Stimulated activated CD8-positive, alpha-beta memory T cell treated with anti-CD3 and anti-CD28 coated beads, Interleukin-7, amount 100 ng/mL, for 24 hours (primary cell): ENCODE data around the gene DIP2B.
"Not testable (repeated sequence)": the region's sequence is repeated elsewhere in the genome, so short reads cannot be mapped to it uniquely, and the experiment has no call there.

ENCODE experiments used
- DNase-seq: peaks from one replicate; pipeline ENCODE4 v3.0.0-alpha.2; 2020; ENCODE audit warnings: low read depth

Gene DIP2B

GRCh38 chr12:50679612-50680011, 174.8 kb downstream of the DIP2B start:
- DNase-seq = no peak

DNA sequence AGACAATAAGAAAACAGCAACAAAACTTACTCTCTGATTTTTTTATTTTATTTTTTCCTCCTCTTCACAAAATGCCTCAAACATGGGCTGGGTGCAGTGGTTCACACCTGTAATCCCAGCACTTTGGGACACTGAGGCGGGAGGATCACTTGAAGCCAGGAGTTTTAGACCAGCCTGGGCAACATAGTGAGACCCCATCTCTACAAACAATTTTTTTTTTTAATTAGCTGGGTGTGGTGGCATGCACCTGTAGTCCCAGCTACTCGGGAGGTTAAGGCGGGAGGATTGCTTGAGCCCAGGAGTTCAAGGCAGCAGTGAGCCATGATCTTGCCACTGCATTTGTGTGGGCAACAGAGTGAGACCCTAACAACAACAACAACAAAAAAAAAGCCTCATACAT, 176.3 kb downstream of the DIP2B start:
- not testable (repeated sequence) for DNase-seq

DNA sequence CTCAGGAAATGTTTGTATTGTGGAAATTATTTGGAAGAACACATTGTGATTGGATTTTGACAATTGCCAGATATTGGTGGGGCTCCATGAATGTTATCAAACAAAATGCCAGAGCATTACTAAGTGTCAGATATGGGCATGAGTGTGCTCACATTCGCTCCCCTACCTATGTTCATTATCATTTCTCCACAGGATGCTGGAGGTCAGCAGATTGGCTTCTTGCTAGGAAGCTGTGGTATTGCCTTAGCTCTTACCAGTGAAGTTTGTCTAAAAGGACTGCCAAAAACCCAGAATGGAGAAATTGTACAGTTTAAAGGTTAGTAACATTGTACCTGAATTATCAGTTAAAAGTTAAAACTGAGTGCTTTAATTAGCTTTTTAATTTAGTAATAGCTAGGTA, 180.9 kb downstream of the DIP2B start:
- DNase-seq = no peak

DNA sequence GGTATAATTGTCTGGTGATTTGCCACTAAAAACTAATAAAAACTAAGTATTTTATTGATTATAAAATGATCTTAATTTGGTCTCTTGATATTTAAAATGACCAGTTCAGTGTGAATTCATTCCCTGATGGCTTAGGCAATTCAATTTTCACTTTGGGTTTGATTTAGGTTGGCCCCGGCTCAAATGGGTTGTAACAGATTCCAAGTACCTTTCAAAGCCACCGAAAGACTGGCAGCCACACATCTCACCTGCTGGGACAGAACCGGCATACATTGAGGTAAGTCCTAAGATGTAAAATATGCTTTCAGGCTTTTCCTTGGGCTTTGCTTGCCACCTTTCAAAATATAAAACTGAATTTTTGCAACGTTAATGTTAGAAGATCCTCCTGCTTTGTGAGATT, 181.6 kb downstream of the DIP2B start:
- no peak for DNase-seq

DNA sequence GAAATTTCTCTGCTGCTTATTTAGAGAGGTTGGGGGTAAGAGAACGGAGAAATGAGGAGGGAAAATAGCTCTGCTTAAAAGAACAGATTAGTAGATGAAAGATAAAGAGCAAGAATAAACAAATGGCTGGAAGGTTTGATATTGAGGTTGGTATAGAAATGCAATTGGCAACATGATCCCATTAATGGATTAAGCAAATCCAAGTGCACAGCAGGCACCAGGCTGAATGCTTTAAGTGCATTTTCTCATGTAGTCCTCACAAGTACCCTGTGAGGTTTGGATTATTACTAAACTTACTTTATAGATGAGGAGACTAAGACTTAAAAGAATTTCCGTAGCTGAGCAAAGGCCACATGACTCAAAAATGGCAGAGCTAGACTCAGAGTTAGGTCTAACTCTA, 182.2 kb downstream of the DIP2B start:
- DNase-seq = no peak

DNA sequence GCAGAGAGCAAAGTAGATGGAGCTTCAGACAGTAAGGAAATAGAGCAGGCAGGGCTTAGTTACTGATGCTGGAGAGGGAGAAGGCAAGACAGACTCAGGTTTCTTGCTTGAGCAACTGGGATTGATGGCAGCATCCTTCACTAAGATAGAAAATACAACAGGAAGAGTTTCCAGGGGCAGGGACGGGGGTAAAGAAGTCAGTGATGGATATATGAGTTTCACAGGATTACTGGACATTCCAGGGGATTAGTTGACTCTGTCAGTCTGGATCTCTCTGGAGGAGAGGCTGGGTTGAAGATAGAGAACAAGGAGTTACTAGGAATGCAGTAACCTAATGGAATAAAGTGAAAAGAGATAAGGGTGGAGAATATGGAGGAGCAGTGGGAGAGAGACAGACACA, 184.7 kb downstream of the DIP2B start:
- no peak for DNase-seq

DNA sequence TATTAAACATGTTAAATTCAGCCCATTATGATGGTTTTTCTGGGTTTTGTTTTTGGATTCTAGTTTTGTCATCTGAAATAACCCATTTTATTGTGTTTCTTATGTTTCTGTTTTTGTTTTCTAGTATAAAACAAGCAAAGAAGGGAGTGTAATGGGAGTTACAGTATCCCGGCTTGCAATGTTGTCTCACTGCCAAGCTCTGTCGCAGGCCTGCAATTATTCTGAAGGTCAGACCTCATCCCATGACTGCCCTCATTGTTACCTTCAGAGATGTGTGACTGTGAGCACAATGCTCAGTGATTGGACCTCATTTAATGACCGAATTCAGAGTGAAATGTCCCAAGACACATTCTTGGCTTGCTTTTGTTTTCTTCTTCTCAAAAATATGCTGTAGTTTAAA, 186.1 kb downstream of the DIP2B start:
- DNase-seq = no peak

DNA sequence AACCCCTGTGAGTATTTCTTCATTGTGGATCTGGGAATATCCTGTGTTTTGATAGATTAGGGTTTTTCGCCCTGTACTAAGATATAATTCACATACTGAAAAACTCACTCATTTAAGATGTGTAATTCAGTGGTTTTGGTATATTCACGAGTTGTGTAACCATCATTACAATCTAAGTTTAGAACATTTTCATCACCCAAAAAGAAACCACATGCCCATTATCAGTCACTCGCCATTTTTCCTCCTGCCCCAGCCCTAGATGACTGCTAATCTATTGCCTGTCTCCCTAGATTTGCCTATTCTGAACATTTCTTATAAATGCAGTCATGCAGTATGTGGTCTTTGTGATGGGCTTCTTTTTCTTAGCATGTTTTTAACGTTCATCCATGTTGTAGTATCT, 191.2 kb downstream of the DIP2B start:
- no peak for DNase-seq

DNA sequence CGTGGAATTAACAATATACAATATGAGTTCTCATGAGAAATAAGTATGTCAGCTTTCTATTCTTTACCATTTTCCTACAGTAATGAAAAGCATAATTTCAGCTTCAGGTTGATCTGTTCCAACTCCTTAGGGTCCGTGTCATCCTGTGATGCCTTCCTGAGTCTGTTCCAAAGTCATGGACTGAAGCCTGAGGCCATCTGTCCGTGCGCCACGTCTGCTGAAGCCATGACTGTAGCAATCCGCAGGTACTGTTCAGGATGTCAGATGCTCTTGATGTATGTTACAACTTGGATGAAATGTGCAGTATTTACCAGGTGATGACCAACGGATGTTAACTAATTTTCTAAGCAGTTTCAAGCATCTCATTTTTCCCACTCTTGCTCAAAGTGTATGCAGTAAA, 192.1 kb downstream of the DIP2B start:
- DNase-seq = no peak

- DNase-seq = no peak
Observed at GRCh38 chr12:50699154-50699553, 194.4 kb downstream of the DIP2B start.

- DNase-seq = no peak
Observed at GRCh38 chr12:50699940-50700339, 195.2 kb downstream of the DIP2B start.

DNA sequence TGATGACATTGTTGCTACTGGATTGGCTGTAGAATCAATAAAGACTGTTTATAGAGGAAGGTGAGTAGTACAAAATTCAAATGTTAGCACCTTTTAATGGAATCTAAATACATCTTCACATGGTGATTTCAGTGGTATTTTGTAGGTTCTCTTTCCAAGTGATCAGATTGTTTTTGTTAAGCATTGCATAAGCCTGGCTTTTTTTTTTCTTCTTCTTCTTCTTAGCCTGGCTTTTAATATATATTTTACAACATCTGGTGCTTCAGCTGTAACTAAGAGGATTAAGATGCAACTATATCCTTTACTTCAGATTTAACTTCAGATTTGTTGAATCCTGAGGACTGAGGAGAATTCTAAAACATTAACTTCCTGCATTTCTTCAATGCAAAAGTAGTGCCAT, 201.8 kb downstream of the DIP2B start:
- no peak for DNase-seq

GRCh38 chr12:50707396-50707795, 202.6 kb downstream of the DIP2B start:
- no peak for DNase-seq

- DNase-seq = no peak
Observed at GRCh38 chr12:50708631-50709030, 203.8 kb downstream of the DIP2B start.

DNA sequence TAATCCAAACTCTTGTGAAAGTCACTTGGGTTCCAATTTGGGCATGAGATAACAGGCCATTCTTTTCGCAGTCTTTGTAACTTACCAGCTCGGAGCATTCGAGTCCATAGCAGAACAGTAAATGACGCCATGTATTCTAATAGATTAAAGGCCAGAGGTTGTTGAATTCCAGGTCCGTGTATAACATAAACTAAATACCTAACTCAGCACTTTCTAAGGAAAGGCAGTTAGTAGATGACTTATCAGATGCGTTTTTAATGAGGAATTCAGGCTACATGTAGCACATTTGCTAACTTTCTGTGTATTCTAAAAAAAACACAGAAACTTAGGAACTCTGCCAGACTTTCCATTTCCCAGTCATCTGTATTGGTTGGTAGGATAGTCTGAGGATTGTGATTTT, 206.3 kb downstream of the DIP2B start:
- DNase-seq = no peak

DNA sequence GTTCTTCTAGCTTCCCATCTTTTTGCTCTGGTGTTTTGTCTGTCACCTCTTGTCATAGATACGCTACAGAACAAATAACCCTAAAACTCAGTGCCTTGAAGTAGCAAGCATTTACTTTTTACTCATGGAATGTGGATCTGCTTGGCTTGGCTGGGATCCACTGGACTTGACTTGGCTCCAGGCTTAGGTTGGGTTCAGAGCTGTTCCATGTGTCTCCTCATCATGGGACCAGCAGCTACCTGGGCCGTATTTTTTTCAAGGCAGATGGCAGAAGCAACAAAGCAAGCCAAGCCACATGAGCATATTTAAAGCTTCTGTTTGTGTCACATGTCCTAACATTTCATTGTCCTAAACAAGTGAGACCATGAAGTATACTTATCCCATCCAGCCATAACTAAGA, 210.4 kb downstream of the DIP2B start:
- DNase-seq = no peak

GRCh38 chr12:50718760-50719159, 214.0 kb downstream of the DIP2B start:
- DNase-seq = no peak

GRCh38 chr12:50720085-50720484, 215.3 kb downstream of the DIP2B start:
- no peak for DNase-seq

GRCh38 chr12:50720501-50720900, 215.7 kb downstream of the DIP2B start:
- no peak for DNase-seq

DNA sequence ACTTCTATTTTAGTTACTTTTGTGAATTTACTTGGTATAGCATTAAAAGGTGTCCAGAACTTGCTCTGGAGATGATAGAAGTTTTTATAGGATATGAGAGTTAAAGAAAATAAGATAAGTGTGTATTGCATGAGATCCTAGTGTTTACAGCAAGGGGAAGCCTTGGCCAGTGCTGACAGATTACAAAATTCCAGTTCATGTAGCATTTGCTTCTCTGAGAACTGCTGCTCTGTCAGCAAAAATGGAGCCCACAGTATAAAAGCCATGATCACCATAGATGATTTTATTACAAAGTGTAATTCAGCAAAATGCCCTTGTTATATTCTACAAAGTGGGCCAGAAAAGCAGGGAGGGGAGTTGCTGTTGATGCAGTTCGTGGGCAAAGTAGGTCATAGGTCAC, 219.1 kb downstream of the DIP2B start:
- DNase-seq = no peak

DNA sequence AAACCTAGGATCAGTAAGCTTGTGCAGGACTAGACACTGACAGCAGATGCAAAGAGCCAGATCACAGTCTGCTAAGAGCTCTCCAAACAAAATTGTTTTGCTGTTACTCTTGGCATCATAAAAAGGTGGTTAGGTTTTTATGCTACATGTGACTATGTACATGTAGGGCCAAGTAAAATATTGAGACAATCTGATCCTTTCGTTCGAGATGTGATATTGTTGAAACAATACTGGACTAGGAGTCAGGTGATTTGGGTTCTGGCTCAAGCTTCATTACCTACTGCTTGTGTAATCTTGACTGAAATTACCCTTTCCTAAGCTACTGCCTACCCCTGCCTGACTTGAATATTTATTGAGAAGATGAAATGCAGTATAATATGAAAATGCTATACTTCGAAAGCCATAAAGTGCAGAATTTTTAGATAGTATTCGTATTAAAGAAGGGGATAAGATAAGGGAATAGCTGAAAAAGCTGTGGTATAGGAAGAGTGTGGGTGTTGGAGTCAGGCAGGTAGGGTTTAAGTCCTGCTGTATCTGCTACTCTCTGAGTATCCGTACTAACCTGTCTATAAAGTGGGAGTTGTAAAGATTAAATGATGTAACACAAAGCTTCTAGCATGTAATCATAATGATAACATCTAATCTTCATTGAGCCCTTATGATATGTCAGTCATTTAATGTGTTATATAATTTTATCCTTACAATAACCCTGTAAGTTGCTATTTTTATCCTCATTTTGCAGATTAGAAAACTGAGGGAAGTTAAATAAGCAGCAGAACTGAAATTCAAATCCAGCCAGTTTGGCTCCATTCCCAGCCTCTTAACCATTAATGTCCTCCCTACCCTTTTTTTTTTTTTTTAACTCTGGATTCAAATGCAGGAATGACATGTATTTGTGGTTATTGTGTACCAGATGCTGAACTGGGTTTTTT, 220.5 kb downstream of the DIP2B start:
- no peak for DNase-seq

GRCh38 chr12:50727466-50727865, 222.7 kb downstream of the DIP2B start:
- DNase-seq = no peak

- DNase-seq = no peak
Observed at GRCh38 chr12:50728417-50728816, 223.6 kb downstream of the DIP2B start.

GRCh38 chr12:50728841-50729240, 224.1 kb downstream of the DIP2B start:
- DNase-seq = no peak
